NCI-H345 treated with DMSO at 0.1 percent for 48 hours (cell line): ENCODE results near the gene STXBP2.
"Not testable (repeated sequence)": the region's sequence is repeated elsewhere in the genome, so short reads cannot be mapped to it uniquely, and the experiment has no call there.

Experiments used
- DNase-seq: peaks from one replicate; lab custom pipeline; 2025; ENCODE audit not compliant: unreplicated experiment; lab: John Stamatoyannopoulos, UW

The STXBP2 gene

GRCh38 chr19:7632340-7633203 is 4.3 kb upstream of the STXBP2 start:
- no peak for DNase-seq

- DNase-seq: no peak
Observed at GRCh38 chr19:7633698-7634097, 3.2 kb upstream of the STXBP2 start, which contains the start of gene PCP2. PCP2 (minus strand) TSS chr19:7633719; CDS start chr19:7633457, 262 bp downstream.

- no peak for DNase-seq
Observed at GRCh38 chr19:7635670-7636069, 1.2 kb upstream of the STXBP2 start.

GRCh38 chr19:7636317-7636690 is 606 bp upstream of the STXBP2 start:
- no peak for DNase-seq

GRCh38 chr19:7637374-7638256 is 705 bp downstream of the STXBP2 start:
- no peak for DNase-seq

GRCh38 chr19:7638802-7639465 is 2.0 kb downstream of the STXBP2 start:
- no peak for DNase-seq

GRCh38 chr19:7639863-7640348 is 3.0 kb downstream of the STXBP2 start:
- DNase-seq: no peak

GRCh38 chr19:7640803-7641202 is 3.9 kb downstream of the STXBP2 start:
- no peak for DNase-seq

GRCh38 chr19:7641290-7642276 is 4.7 kb downstream of the STXBP2 start:
- no peak for DNase-seq

- no peak for DNase-seq
Observed at GRCh38 chr19:7642295-7643030, 5.6 kb downstream of the STXBP2 start.

- DNase-seq: no peak
Observed at GRCh38 chr19:7643031-7643415, 6.1 kb downstream of the STXBP2 start.

GRCh38 chr19:7643629-7644549 is 7.0 kb downstream of the STXBP2 start:
- DNase-seq: not testable (repeated sequence)

- no peak for DNase-seq
Observed at GRCh38 chr19:7644550-7644877, 7.6 kb downstream of the STXBP2 start.

GRCh38 chr19:7645163-7645562 is 8.3 kb downstream of the STXBP2 start:
- DNase-seq: no peak

- DNase-seq: no peak
Observed at GRCh38 chr19:7645656-7646425, 8.9 kb downstream of the STXBP2 start.

GRCh38 chr19:7646426-7646700 is 9.5 kb downstream of the STXBP2 start:
- no peak for DNase-seq

- DNase-seq: no peak
Observed at GRCh38 chr19:7647156-7647555, 10.2 kb downstream of the STXBP2 start.
